Loucy (cell line): ENCODE measurements around the gene SULT4A1.

Source experiments
- H2AFZ ChIP-seq: fragments of 200-600 bp; sonication (generic); 2 replicates; pipeline ENCODE4 v1.6.0; 2016; ENCODE audit warnings: antibody characterized with exemption, mild to moderate bottlenecking, low read length, moderate library complexity
- H3F3A ChIP-seq: fragments of 200-600 bp; 2 replicates; pipeline ENCODE4 v1.6.0; 2016; ENCODE audit warnings: antibody characterized with exemption, low read depth, mild to moderate bottlenecking
- H3K27me3 ChIP-seq: fragments of 200-600 bp; sonication (generic); 2 replicates; pipeline ENCODE4 v1.6.1; 2014; ENCODE audit warnings: low read length, mild to moderate bottlenecking; ENCODE audit not compliant: insufficient read depth, poor library complexity, severe bottlenecking
- H3K36me3 ChIP-seq: fragments of 200-600 bp; sonication (generic); 2 replicates; pipeline ENCODE4 v1.6.1; 2016; ENCODE audit warnings: low read length; ENCODE audit not compliant: insufficient read depth
- H3K4me1 ChIP-seq: fragments of 200-600 bp; sonication (generic); 2 replicates; pipeline ENCODE4 v1.5.1; 2014; ENCODE audit warnings: low read length, mild to moderate bottlenecking; ENCODE audit not compliant: insufficient read depth, poor library complexity, severe bottlenecking
- H3K4me2 ChIP-seq: fragments of 200-600 bp; sonication (generic); 2 replicates; pipeline ENCODE4 v1.6.0; 2014; ENCODE audit warnings: antibody characterized with exemption, low read length, low read depth, mild to moderate bottlenecking; ENCODE audit not compliant: poor library complexity, severe bottlenecking
- H3K4me3 ChIP-seq: fragments of 200-600 bp; sonication (generic); 2 replicates; pipeline ENCODE4 v1.5.1; 2014; ENCODE audit warnings: low read length, mild to moderate bottlenecking, mixed read lengths; ENCODE audit not compliant: poor library complexity, severe bottlenecking
- H3K79me2 ChIP-seq: fragments of 200-600 bp; sonication (generic); 2 replicates; pipeline ENCODE4 v1.6.1; 2014; ENCODE audit warnings: low read length; ENCODE audit not compliant: insufficient read depth
- H3K9ac ChIP-seq: fragments of 200-600 bp; sonication (generic); 2 replicates; pipeline ENCODE4 v1.6.0; 2014; ENCODE audit warnings: mild to moderate bottlenecking, low read depth, low read length, moderate library complexity; ENCODE audit not compliant: poor library complexity, severe bottlenecking
- H3K9me2 ChIP-seq: fragments of 200-600 bp; sonication (generic); replicated peaks from 2 replicates; pipeline ENCODE4 v1.6.1; 2016; ENCODE audit warnings: low read depth, low read length, mixed read lengths
- H3K9me3 ChIP-seq: fragments of 200-600 bp; sonication (generic); 2 replicates; pipeline ENCODE4 v1.6.1; 2014; ENCODE audit warnings: mild to moderate bottlenecking, antibody characterized with exemption, low read length, low read depth; ENCODE audit not compliant: insufficient read depth
- H4K20me1 ChIP-seq: fragments of 200-600 bp; sonication (generic); 2 replicates; pipeline ENCODE4 v1.6.0; 2014; ENCODE audit warnings: antibody characterized with exemption, low read length, mild to moderate bottlenecking; ENCODE audit not compliant: insufficient read depth, poor library complexity, severe bottlenecking
- CTCF ChIP-seq: fragments of 200-600 bp; sonication (generic); conservative IDR thresholded peaks from 2 replicates; pipeline ENCODE4 v1.5.1; 2014; ENCODE audit warnings: mild to moderate bottlenecking, antibody characterized with exemption, low read length
- EZH2phosphoT487 ChIP-seq: fragments of 200-600 bp; IDR thresholded peaks from 2 replicates; pipeline ENCODE4 v1.6.1; 2018; ENCODE audit warnings: antibody characterized with exemption, mild to moderate bottlenecking, moderate library complexity, borderline replicate concordance

Gene SULT4A1

GRCh38 chr22:43855431-43855830 is 6.9 kb downstream of the SULT4A1 start:
- TF ChIP-seq EZH2phosphoT487 (no peak), CTCF (no peak)
- no peaks in the 10 kb centered on the region for H3K79me2 ChIP-seq
- H4K20me1 ChIP-seq = no peaks in the 10 kb centered on the region
- H3K4me2 ChIP-seq = no peak overlapping the region
- no peaks in the 10 kb centered on the region for H3K4me1 ChIP-seq
- H2AFZ ChIP-seq = no peak overlapping the region
- H3K9ac ChIP-seq = no peak overlapping the region
- no peaks in the 10 kb centered on the region for H3K27me3 ChIP-seq
- no peaks in the 10 kb centered on the region for H3F3A ChIP-seq
- peaks cover 6% of the 10 kb centered on the region; the same call in 1 of the 2 replicates for H3K9me3 ChIP-seq
- H3K4me3 ChIP-seq = no peak overlapping the region
- H3K9me2 ChIP-seq = no peaks in the 10 kb centered on the region
- no peaks in the 10 kb centered on the region for H3K36me3 ChIP-seq

- TF ChIP-seq CTCF (no peak), EZH2phosphoT487 (no peak)
- peaks cover 6% of the 10 kb centered on the region; the same call in 1 of the 2 replicates for H3K9me3 ChIP-seq
- no peak overlapping the region for H2AFZ ChIP-seq
- H3K4me1 ChIP-seq = no peaks in the 10 kb centered on the region
- no peaks in the 10 kb centered on the region for H3F3A ChIP-seq
- H3K79me2 ChIP-seq = no peaks in the 10 kb centered on the region
- no peak overlapping the region for H3K4me2 ChIP-seq
- H3K9ac ChIP-seq = no peak overlapping the region
- H3K27me3 ChIP-seq = no peaks in the 10 kb centered on the region
- no peaks in the 10 kb centered on the region for H4K20me1 ChIP-seq
- H3K9me2 ChIP-seq = no peaks in the 10 kb centered on the region
- no peak overlapping the region for H3K4me3 ChIP-seq
- H3K36me3 ChIP-seq = no peaks in the 10 kb centered on the region
These were observed 7.5 kb downstream of the SULT4A1 start for GRCh38 chr22:43854786-43855271.

- Histone ChIP-seq H3K9me2 (no peaks in the 10 kb centered on the region), H3K27me3 (no peaks in the 10 kb centered on the region), H3K9ac (no peak overlapping the region), H4K20me1 (no peaks in the 10 kb centered on the region), H3K79me2 (no peaks in the 10 kb centered on the region), H3K4me3 (no peak overlapping the region), H3F3A (no peaks in the 10 kb centered on the region), H2AFZ (no peak overlapping the region), H3K4me1 (no peaks in the 10 kb centered on the region), H3K9me3 (peaks cover 6% of the 10 kb centered on the region; the same call in 1 of the 2 replicates), H3K36me3 (no peaks in the 10 kb centered on the region), H3K4me2 (no peak overlapping the region)
- TF ChIP-seq EZH2phosphoT487 (no peak), CTCF (no peak)
These were observed 8.1 kb downstream of the SULT4A1 start for GRCh38 chr22:43854121-43854785.
